Left renal pelvis (tissue), 4 donors: Measurements from ENCODE around the gene SUPT3H. TPM values are rescaled to one million over a fixed set of nuclear protein-coding genes. Genes with fewer than 3 reads are reported as not detected.
"Not testable (repeated sequence)": the region's sequence is repeated elsewhere in the genome, so short reads cannot be mapped to it uniquely, and the experiment has no call there.

Experiments used
- DNase-seq, 4 donors: peaks; one replicate each; pipeline ENCODE4 v3.0.0-alpha.2; 2013; ENCODE audit warnings: low read depth in 4 of 4, low spot score in 3 of 4
- polyA plus RNA-seq, 4 donors: library from polyadenylated mRNA; unstranded; fragments of 120-200 nt; gene quantifications; one replicate each; pipeline ENCODE4 v1.2.1, GENCODE V29; 2013; ENCODE audit not compliant: insufficient read length in 4 of 4

Gene SUPT3H
- polyA plus RNA-seq, 4 donors, result 18.9 to 22.5 (median 20.4) TPM

GRCh38 chr6:45327956-45328522 lies 49.7 kb downstream of the SUPT3H start, which contains the start of gene RUNX2:
TSS of gene RUNX2 (plus strand) at chr6:45328330. CDS start at chr6:45328727, 397 bp downstream.
- no peak for DNase-seq

DNA sequence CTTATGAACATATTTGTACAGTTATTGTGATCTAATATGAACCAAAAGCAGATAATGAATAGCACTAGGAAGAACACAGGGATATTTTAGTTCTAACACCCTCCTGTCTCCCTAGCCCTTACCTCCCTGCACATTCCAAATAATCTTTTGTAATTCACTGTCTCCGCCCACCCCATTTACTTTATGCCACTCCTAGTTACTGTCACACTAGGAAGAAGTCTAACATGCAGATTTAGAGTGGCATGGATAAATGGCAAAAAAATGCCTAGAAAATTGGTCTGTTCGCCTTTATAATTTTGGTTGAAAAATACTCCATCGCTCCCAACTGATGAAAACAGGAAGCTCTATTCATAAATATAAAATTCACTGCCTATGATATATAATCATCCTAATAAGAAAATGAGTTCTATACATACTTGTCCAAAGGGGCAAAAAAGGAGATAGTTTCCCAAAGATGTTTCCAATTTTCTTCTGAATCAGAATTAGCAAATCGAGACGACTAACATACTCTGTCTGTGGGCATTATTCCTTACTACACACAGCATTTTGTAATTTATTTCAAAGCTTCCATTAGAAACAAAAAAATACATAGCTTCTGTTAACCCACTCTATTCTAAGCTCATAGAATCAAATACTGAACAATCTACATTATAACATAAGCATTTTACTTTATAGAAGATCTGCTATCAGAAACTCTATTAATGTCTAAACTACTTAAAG lies 50.9 kb downstream of the SUPT3H start:
- no peak for DNase-seq

DNA sequence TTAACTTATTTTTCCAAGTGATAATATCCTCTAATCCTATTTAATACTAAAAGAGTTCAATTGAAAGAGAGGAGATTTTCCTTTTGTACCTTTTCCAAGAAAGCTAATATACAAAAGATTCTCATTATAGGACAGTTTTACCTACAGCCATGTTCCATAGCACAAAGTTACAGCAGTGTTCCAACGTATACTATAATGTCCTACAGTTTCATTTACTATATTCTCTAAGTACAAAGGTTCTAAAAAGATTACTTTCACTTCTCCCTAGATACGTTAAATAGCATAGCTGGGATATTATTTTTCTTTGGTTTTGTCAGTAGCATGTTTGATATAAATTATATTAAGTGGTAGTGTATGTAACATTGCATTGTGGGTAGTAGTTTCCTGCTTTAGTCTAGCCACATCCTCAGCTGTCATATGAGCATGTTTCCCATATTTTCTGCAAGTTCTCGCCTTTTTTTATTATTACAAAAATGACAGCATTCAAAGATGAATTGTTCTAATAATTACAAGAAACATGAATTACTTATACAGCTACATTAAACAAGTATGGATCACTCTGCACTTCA lies 54.0 kb downstream of the SUPT3H start:
- DNase-seq, result no peak

GRCh38 chr6:45320349-45320748 lies 57.4 kb downstream of the SUPT3H start:
- no peak for DNase-seq

DNA sequence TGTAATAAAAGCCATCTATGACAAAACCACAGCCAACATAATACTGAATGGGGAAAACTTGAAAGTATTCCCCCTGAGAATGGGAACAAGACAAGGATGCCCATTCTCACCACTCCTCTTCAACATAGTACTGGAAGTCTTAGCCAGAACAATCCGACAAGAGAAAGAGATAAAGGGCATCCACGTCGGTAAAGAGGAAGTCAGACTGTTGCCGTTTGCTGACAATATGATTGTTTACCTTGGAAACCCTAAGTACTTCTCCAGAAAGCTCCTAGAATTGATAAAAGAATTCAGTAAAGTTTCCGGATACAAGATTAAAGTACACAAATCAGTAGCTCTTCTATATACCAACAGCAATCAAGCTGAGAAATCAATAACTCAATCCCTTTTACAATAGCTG lies 63.6 kb downstream of the SUPT3H start:
- DNase-seq, result no peak

GRCh38 chr6:45310118-45310788 lies 67.5 kb downstream of the SUPT3H start:
- DNase-seq, result no peak

DNA sequence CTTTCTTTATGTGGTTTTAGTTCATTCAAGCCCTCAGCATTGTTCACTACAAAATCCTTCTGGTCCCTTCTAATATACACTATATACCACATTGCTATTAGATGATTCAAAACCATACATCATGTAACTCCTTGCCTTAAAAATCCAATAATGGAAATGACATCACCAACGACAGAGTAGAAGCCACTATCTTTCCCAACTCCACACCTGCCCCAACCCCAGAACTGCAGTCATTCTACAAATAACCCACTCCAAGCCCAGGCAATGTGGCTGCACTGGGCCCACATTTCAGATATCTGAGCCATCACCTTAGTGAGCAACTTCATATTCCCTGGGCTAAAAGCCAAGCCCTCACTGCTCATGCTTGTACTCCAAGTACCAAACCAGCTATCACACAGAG lies 72.2 kb downstream of the SUPT3H start:
- DNase-seq, result no peak

DNA sequence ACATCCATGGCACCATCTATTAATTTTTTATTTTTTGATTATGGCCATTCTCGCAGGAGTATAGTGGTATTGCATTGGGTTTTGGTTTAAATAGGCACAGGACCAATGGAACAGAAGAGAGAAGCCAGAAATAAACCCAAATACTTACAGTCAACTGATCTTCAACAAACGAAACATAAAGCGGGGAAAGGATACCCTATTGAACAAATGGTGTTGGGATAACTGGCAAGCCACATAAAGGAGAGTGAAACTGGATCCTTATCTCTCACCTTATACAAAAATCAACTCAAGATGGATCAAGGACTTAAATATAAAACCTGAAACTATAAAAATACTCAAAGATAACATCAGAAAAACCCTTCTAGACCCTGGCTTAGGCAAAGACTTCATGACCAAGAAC lies 74.9 kb downstream of the SUPT3H start:
- DNase-seq, result no peak

DNA sequence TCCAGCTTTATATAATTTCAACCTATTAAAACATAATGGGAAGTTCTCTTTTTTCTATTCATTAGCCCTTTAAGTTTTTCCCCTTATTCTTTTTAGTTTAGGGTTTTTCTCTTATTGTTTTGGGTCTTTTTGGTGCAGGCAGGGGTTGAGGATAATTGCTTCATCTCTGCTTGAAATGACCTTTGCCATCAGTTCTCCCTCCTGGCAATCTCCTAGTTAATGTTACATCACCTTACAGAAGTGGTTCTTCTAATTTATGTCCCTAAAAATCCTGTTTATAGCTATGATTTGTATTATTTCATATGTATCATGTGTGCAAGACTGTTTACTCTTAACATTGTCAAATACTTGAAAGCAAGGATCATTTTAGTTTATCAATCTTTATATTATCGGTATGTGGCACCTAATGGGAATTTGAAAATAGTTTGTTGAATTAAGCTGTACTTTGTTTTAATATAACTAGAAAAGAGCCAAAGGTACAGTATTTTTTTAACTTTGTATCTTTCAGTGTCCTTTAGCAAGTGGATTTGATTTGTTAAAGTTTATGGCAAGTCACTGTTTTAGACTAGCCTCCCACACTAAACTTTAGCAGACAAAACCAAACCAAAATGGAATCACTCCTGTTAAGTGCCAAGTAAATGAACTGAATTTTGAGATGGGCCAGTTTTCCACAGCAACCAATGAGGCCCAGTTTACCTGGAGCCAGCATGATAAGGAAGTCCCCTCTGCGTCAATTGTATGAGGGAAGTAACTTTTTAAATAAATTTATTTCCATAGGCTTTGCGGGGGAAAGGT lies 76.2 kb downstream of the SUPT3H start:
- DNase-seq, result no peak

GRCh38 chr6:45300736-45301135 lies 77.0 kb downstream of the SUPT3H start:
- DNase-seq, result no peak

- DNase-seq, result no peak
Measured at GRCh38 chr6:45299096-45299581, 78.6 kb downstream of the SUPT3H start.

DNA sequence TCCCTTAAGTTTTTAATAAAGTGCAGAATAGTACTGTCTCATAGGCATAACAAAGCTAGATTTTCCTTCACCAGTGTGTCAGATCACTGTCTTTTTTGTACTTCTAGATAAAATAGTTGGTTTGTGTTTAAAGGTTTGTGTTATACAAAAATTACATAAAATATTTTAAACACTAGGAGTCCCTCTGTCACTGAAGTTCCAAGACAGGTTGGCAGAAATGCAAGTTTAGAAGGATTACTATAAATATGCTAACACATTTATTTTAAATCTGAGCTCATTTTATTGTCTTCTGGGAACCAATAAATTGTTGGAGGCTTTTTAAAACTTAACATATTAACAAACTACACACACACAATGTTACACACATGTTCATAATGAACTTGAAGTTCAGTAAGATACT lies 80.4 kb downstream of the SUPT3H start:
- DNase-seq, result no peak

DNA sequence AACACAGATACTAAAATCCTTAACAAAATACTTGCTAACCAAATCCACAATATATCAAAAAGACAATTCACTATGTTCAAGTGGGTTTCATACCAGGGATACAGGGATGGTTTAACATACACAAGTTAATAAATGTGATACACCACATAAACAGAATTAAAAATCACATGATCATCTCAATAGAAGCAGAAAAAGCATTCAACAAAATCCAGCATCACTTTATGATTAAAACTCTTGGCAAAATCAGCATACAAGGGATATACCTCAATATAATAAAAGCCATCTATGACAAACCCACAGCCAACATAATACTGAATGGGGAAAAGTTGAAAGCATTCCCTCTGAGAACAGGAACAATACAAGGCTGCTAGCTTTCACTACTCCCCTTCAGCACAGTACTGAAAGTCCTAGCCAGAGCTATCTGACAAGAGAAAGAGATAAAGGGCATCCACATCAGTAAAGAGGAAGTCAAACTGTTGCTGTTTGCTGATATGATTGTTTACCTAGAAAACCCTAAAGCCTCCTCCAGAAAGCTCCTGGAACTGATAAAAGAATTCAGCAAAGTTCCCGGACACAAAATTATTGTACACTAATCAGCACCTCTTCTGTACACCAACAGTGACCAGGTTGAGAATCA lies 83.6 kb downstream of the SUPT3H start:
- DNase-seq, result not testable (repeated sequence)

DNA sequence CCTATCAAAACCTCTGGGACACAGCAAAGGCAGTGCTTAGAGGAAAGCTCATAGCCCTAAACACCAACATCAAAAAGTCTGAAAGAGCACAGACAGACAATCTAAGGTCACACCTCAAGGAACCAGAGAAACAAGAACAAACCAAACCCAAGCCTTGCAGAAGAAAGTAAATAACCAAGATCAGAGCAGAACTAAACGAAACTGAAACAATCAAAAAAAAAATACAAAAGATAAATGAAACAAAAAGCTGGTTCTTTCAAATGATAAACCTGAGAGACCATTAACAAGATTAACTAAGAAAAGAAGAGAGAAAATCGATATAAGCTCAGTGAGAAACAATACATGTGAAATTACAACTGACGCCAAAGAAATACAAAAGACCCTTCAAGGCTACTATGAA lies 84.4 kb downstream of the SUPT3H start:
- no peak for DNase-seq

DNA sequence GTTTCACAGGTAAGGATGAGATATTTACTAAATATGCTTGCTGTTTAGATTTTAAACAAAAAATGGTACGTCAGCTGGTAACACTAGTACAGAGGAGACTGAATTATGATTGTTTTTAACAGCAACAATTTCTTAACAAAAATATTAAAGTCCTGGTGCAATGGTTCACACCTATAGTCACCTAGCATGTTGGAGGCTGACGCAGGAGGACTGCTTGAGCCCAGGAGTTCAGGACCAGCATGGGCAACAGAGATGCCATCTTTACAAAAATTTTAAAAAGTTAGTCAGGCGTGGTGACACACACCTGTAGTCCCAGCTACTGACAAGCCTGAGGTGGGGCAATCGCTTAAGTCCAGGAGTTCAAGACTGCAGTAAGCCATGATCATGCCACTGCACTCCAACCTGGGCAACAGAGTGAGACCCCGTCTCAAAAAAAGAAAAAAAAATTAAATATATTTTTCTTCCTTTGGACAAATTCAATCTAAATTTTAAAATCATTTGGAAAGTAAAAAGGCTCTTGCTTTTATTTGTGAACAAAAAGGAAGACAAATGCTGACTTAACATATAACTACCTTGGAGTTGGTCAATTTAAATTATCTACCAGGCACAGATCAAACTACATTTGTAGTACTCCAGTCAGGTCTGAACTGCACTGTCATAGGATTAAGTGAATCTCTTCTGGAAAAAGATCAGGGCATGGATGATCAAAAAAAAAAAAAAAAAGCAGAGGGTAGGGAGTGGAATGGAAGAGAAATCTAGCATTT lies 87.8 kb downstream of the SUPT3H start:
- no peak for DNase-seq

DNA sequence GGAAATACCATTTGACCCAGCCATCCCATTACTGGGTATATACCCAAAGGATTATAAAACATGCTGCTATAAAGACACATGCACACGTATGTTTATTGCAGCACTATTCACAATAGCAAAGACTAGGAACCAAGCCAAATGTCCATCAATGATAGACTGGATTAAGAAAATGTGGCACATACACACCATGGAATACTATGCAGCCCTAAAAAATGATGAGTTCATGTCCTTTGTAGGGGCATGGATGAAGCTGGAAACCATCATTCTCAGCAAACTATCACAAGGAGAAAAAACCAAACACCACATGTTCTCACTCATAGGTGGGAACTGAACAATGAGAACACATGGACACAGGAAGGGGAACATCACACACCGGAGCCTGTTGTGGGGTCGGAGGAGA lies 91.0 kb downstream of the SUPT3H start:
- DNase-seq, result not testable (repeated sequence)

DNA sequence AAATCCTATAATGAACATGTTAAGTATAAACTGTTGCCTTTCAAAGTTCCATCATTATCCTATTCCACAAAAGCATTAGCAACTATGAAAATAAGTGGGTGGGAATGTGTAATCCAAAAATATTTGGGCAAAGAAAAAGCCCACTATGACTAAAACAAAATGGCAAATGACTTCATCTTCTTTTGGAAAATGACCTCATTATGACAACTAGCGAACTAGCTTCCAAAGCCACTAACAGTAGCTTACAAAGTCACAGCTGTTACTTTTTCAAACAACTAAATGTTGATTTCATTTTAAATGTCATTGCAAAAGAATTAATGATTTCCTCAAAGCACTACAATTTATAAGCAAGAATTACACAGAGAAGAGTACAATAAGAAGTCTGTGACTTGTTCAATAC lies 99.4 kb downstream of the SUPT3H start:
- no peak for DNase-seq

DNA sequence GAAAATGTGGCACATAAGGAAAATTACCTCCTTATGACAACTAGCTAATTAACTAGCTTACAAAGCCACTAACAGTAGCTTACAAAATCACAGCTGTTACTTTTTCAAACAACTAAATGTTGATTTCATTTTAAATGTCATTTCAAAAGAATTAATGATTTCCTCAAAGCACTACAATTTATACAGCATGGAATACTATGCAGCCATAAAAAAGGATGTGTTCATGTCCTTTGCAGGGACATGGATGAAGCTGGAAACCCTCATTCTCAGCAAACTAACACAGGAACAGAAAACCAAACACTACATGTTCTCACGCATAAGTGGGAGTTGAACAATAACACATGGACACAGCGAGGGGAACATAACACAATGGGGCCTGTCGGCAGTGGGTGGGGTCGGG lies 100.0 kb downstream of the SUPT3H start:
- DNase-seq, result not testable (repeated sequence)

GRCh38 chr6:45275358-45275757 lies 102.4 kb downstream of the SUPT3H start:
- DNase-seq, result no peak
